ENCODE measurements around the gene KNL1.
"Not testable (repeated sequence)": the region's sequence is repeated elsewhere in the genome, so short reads cannot be mapped to it uniquely, and the experiment has no call there.

The KNL1 gene

GRCh38 chr15:40593588-40594428 is at the start of gene KNL1:
Gene KNL1 (plus strand): TSS chr15:40594249. CDS start chr15:40602932, 8,683 bp downstream.
- in situ Hi-C loops (cut with MboI; ENCODE audit: low sequenced_read_pairs): no loop called here

DNA sequence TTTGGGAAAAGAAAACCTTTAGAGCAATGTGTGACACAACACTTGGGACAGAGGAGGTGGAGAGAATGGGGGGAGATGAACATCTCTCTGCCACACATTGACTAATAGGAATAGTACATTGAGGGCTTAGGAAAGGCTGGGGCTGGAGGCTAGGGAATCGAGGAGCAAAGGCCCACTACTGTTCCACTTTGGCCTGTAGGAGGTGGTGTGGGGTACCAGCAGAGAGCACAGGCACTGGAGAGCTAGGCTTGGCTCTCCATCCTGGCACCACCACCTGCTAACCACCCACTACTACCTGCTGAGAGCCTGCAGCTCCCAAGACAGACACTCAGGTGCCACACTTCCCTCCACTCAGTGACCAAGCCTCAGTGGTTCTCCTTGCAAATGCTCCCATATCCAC is 48.6 kb upstream of the KNL1 start:
- in situ Hi-C loops (cut with MboI; ENCODE audit: low sequenced_read_pairs): no loop called here

DNA sequence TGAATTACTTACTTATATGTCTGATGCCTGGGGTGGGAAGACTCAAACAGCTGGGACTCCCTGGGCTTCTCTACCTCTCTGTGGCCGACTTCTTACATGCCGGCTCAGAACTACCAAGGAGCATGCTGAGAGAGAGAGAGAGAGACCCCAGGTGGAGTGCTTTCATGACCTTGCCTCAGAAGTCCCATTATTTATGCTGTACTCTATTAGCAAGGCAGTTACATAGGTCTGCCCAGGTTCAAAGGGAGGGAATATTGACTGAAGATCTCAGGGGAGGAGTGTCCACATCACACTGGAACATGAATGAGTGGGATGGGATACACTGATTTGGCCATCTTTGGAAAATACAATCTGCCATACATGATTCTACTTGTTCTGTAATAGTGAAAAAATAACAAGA is 45.4 kb upstream of the KNL1 start:
- in situ Hi-C loops (cut with MboI; ENCODE audit: low sequenced_read_pairs): no loop called here

GRCh38 chr15:40549894-40550293 is 44.2 kb upstream of the KNL1 start:
- in situ Hi-C loops (cut with MboI; ENCODE audit: low sequenced_read_pairs): no loop called here

DNA sequence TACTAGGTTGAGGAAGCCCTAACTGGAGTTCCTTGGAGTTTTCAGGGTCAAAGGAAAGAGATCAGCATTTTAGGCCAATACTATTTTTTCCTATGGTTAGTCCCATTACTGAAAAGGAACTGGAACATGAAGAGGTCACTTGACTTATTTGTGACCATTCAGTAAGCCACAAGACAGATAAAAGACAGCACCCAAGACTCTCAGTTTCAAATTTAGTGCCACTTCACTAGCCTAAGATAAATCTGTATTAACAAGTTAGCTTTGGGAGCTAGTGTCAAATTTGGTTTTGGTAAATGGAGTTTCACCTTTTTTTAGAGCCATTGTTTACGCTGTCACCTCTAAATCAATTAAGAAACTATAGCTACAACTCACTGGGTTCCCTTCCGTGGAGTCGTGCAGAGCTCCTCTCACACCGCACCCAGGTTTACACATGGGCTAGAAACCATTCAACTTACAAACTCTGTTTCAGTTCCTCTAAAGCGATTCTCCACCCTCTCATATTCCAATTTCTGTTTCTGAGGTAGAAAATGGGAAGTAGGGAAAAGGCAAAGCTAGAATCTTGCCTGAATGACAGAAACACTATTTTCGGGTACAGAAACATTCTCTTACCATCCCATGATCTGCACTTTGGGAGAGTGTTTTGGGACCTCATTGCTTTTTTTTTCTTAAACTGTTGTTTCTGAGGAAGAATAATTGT is 43.6 kb upstream of the KNL1 start:
- in situ Hi-C loops (cut with MboI; ENCODE audit: low sequenced_read_pairs): no loop called here

DNA sequence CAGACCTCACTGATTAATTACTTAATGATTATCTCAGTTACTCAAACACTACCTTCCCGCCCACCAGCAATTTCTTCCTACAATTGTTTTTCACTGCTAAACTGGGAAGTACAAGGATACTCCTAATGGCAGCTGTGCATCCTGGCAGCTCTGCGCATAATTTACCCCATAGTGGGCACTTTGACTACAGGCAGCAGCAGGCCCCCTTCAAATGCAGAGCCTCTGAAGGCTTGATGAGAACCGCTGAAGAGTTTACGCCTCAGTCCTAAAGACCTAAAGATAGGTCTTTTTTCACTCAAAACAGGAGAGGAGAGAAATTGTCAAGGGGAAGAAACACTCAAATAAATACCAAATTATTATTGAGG is 39.9 kb upstream of the KNL1 start:
- in situ Hi-C loops (cut with MboI; ENCODE audit: low sequenced_read_pairs): no loop called here

DNA sequence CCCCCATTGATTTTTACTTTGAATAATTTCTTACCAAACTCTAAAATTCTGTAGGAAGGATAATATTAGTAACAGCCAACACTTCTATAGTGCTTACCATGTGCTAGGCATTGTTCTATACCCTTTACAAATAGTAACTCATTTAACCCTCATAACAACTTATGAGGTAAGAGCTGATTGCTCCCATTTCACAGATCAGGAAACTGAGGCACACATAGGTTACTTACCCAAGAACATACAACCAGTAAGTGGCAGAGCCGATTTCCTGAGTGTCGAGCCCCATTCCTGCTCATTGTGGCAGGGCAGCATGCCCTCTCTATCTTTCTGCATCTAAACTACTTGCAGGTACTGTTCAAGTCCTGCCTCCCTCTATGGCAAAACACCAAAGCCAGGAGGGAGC is 38.2 kb upstream of the KNL1 start:
- in situ Hi-C loops (cut with MboI; ENCODE audit: low sequenced_read_pairs): no loop called here

- in situ Hi-C loops (cut with MboI; ENCODE audit: low sequenced_read_pairs): no loop called here
Observed at GRCh38 chr15:40558952-40559742, 34.9 kb upstream of the KNL1 start.

DNA sequence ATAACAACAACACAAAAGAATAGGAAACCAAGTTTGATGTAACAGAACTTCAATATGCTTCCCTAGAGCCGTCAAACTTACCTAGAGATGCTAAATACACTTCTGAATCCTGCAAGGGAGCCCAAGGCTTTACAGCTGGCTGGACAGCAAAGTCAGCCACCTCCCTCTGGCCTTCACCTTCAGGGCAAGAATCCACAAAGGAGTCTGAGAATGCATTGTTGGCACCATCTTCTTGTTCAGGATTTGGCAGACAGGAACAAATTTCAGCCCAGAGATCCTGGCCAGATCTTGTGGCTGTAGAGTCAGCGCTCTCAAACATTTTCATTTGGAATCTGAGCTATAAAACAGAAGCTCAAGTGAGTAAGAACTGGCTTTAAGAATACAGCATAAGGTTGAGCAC is 31.4 kb upstream of the KNL1 start:
- in situ Hi-C loops (cut with MboI; ENCODE audit: low sequenced_read_pairs): no loop called here

GRCh38 chr15:40563426-40563825 is 30.6 kb upstream of the KNL1 start:
- in situ Hi-C loops (cut with MboI; ENCODE audit: low sequenced_read_pairs): no loop called here

DNA sequence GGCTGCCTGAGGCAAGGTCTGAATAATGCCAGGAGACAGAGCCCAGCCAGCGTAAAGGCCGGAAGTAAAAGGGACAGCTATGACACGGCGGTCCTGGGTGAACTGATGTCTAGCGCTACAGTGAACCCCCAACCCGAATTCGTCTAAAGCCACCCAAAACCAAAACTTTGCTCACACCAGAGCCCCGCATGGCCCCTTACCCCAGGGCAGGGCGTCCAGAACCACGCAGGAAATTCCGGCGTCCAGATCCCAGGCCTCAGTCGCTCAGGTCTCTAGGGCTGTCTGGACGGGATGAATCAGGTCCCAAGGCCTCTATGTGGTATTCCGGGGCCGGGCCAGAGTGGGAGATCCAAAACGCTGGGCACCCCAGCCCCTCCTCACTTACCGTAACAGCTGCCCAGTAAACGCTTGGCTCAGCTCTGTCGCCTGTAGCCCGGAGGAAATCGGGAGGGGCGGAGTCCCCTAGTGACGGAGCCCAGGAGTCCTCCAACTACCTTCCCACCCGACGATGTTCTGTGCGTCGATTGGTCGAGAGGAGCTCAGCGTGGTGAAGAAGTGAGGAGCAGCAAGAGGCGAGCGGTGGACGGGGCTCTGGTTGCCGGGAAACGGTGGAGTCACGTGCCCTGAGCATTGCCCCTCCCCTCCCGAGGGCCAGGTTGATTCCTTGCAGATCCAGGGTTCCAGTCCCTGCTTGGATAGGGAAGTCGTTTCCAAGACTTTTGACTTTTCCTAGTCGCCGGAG is 29.3 kb upstream of the KNL1 start, which contains the start of gene CCDC32:
CCDC32 (minus strand) TSS at position 452 of the 742 bp plus-strand sequence. CDS start 2,027 bp downstream, outside the sequence.
- in situ Hi-C loops (cut with MboI; ENCODE audit: low sequenced_read_pairs): no loop called here

GRCh38 chr15:40565333-40566238 is 28.5 kb upstream of the KNL1 start:
- in situ Hi-C loops (cut with MboI; ENCODE audit: low sequenced_read_pairs): no loop called here

GRCh38 chr15:40567111-40567510 is 26.9 kb upstream of the KNL1 start:
- in situ Hi-C loops (cut with MboI; ENCODE audit: low sequenced_read_pairs): no loop called here

DNA sequence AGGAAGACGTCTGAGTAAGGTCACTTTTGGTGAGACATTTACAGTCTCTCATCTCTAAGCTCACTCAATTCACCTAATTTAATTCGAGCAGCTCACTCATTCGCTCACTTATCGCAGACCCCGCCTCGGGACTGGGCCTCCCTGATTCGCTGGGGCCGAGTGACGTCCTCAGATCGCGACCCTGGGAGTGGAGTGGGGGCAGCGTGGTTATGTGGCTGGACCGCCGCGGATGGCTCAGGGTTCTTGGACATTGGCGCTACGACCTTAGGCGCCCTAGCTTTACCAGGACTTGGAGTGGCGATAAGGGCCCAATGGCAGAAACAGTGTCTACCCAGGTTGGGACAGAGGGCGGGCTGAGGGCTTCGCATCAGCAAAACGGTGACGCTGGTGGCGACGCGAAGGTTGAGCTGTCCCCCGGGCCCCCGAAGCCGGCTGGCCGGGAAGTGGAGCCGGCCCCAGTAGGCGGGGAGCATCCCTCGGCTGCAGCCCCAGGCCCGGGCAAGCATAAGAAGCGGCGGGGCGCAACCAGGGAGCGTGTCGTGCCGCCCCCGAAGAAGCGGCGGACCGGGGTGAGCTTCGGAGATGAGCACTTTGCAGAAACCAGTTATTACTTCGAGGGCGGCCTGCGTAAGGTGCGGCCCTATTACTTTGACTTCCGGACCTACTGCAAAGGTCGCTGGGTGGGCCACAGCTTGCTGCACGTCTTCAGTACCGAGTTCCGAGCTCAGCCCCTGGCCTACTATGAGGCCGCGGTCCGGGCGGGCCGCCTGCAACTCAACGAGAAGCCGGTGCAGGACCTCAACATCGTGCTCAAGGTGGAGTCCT is 24.7 kb upstream of the KNL1 start, which contains the start of gene RPUSD2:
RPUSD2 (plus strand) TSS at position 171 of the 825 bp plus-strand sequence; CDS start at position 210, 39 bp downstream.
- in situ Hi-C loops (cut with MboI; ENCODE audit: low sequenced_read_pairs): no loop called here

DNA sequence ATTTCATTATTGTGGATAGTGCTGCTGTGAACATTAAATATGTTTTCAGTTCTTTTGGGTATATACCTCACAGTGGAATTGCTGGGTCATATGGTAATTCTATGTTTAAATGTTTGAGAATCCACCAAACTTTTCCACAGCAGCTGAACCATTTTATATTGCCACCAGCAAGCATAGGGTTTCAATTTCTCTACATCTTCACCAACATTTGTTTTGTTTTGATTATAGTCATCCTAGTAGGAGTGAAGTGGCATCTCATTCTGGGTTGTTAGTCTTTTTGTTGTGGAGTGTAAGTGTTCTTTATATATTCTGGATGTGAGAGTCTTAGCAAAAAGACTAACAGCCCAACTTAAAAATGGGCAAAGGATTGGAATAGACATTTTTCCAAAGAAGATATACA is 18.9 kb upstream of the KNL1 start:
- in situ Hi-C loops (cut with MboI; ENCODE audit: low sequenced_read_pairs): no loop called here

DNA sequence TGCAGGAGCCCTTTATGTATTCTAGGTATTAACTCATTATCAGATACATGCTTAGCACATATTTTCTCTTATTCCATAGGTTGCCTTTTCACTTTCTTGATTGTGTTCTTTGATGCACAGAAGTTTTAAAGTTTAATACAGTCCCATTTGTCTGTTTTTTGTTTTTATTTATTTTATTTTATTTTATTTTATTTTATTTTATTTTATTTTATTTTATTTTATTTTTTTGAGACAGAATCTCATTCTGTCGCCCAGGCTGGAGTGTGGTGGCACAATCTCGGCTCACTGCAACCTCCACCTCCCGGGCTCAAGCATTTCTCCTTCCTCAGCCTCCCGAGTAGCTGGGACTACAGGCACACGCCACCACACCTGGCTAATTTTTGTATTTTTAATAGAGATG is 17.1 kb upstream of the KNL1 start:
- in situ Hi-C loops (cut with MboI; ENCODE audit: low sequenced_read_pairs): not testable (repeated sequence)

- in situ Hi-C loops (cut with MboI; ENCODE audit: low sequenced_read_pairs): no loop called here
Observed at GRCh38 chr15:40578892-40579291, 15.2 kb upstream of the KNL1 start.

DNA sequence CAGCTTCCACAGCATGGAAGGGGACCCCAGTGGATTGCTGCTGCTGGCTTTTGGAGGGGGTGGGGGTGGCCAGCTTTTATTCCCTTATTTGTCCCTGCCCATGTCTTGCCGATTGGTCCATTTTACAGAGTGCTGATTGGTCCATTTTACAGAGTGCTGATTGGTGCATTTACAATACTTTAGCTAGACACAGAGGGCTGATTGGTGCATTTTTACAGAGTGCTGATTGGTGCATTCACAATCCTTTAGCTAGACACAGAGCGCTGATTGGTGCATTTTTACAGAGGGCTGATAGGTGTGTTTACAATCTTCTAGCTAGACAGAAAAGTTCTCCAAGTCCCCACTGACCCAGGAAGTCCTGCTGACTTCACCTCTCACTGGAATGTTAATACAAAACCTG is 12.3 kb upstream of the KNL1 start:
- in situ Hi-C loops (cut with MboI; ENCODE audit: low sequenced_read_pairs): not testable (repeated sequence)

All from HL-60/S4 treated with retinoic acid at 250 ng/mL for 4 days and 3 days (cell line).